Activated CD8-positive, alpha-beta T cell treated with anti-CD3 and anti-CD28 coated beads, Interleukin-2, amount 10 ng/mL, durations not matched to agents 7 days and 5 days (primary cell): Measurements from ENCODE around the gene EBF4. TPM values are rescaled to one million over a fixed set of nuclear protein-coding genes. Genes with fewer than 3 reads are reported as not detected.

ENCODE experiments used
- microRNA-seq: library from miRNA; unstranded; fragments of <30 nt; microRNA quantifications from one replicate; pipeline ENCODE4 v1.2.0, GENCODE V29; 2022
- total RNA-seq, 2 experiments: library from RNA; stranded (reverse); gene quantifications; one replicate each; pipeline ENCODE4 v1.2.3, GENCODE V29; 2021

The EBF4 gene
- total RNA-seq, 2 experiments from 2014 or later: not detected

Small RNA genes lying within 50 kb of the gene (microRNA-seq; reads per million reads assigned to microRNA genes)
- 59.1 reads per million, percentile 52 among the genes with 10 or more reads in this experiment for gene MIR1292

Other genes starting within 250 kb of the EBF4 start
- gene SNRPB, start 222.0 kb upstream of the EBF4 start, total RNA-seq: 100 to 1,000 TPM; 338 to 339 TPM
- gene ZNF343, start 183.9 kb upstream of the EBF4 start, total RNA-seq: 1 to 10 TPM; 8.7 to 9.0 TPM
- gene TMC2, start 156.2 kb upstream of the EBF4 start, total RNA-seq: not detected
- gene NOP56, start 40.1 kb upstream of the EBF4 start, total RNA-seq: 100 to 1,000 TPM; 441 to 450 TPM
- 100 to 1,000 TPM in 1 of 2 experiments, 10 to 100 TPM in 1; 99.6 to 100 TPM for gene IDH3B, start 28.6 kb upstream of the EBF4 start, total RNA-seq
- gene CPXM1, start 107.8 kb downstream of the EBF4 start, total RNA-seq: under 1 TPM; 0.11 to 0.26 TPM
- not detected for gene C20orf141, start 122.2 kb downstream of the EBF4 start, total RNA-seq
- not detected for gene TMEM239, start 123.6 kb downstream of the EBF4 start, total RNA-seq
- gene PCED1A, start 147.9 kb downstream of the EBF4 start, total RNA-seq: 10 to 100 TPM; 17.3 to 17.9 TPM
- gene VPS16, start 148.0 kb downstream of the EBF4 start, total RNA-seq: 10 to 100 TPM; 47.0 to 55.2 TPM
- gene PTPRA, start 180.7 kb downstream of the EBF4 start, total RNA-seq: 10 to 100 TPM; 58.5 to 60.9 TPM